Activated CD4-positive, alpha-beta T cell treated with anti-CD3 and anti-CD28 coated beads, Interleukin-2, amount 10 ng/mL, durations not matched to agents 7 days and 5 days (primary cell): ENCODE results near the gene TIMM13. TPM values are rescaled to one million over a fixed set of nuclear protein-coding genes. Genes with fewer than 3 reads are reported as not detected.

Experiments
- CTCF ChIA-PET: fragments of 350-600 bp; sonication (Branson Sonifier 250); formaldehyde crosslinking; loops from one replicate; lab custom pipeline; 2021; ENCODE audit warnings: antibody characterized with exemption; lab: Charles Lee
- POLR2A ChIA-PET: fragments of 350-600 bp; sonication (Branson Sonifier 250); formaldehyde crosslinking; loops from one replicate; lab custom pipeline; 2021; ENCODE audit warnings: antibody characterized with exemption; lab: Charles Lee
- DNase-seq: peaks from one replicate; pipeline ENCODE4 v3.0.0-alpha.2; 2020
- H3K27ac Mint-ChIP-seq: one replicate; pipeline ENCODE4 v1.8.0; 2021; ENCODE audit warnings: mild to moderate bottlenecking, moderate library complexity, mixed read lengths
- H3K27me3 Mint-ChIP-seq: one replicate; pipeline ENCODE4 v1.8.0; 2021; ENCODE audit warnings: mixed read lengths
- H3K36me3 Mint-ChIP-seq: one replicate; pipeline ENCODE4 v1.8.0; 2021; ENCODE audit warnings: low read depth, mixed read lengths
- H3K4me1 Mint-ChIP-seq: one replicate; pipeline ENCODE4 v1.8.0; 2021; ENCODE audit warnings: mixed read lengths
- H3K4me3 Mint-ChIP-seq: one replicate; pipeline ENCODE4 v1.8.0; 2021; ENCODE audit warnings: mild to moderate bottlenecking, moderate library complexity, mixed read lengths
- H3K9me3 Mint-ChIP-seq: one replicate; pipeline ENCODE4 v1.8.0; 2021; ENCODE audit warnings: mixed read lengths
- total RNA-seq, 2 experiments: library from RNA; stranded (reverse); gene quantifications; one replicate each; pipeline ENCODE4 v1.2.3, GENCODE V29; 2021

TIMM13 gene
- total RNA-seq, 2 experiments from 2014 or later, result 49.0 to 66.4 TPM

DNA sequence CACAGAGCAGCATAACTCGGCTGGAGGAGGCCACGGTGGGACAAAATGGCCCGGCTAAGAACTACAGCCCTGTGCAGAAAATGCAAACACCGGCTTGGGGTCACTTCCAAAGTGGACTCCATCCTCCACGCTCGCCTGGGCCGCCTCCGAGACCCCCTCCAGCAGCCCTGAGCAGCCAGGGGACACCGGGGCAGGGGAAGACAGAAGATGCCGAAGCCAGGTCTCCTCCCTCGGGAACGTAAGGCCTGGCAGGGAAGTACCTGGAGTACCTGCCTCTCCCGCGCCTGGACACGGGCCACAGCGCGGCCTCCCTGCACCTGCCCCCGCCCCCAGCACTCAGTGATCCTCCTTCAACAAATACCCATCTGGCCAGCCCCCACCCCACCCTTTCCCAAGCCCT, 24.4 kb upstream of the TIMM13 start:
- ChIA-PET CTCF (no interaction called here), POLR2A (no interaction called here)
- H3K27me3 Mint-ChIP-seq, result no peaks in the 10 kb centered on the region
- no peak for DNase-seq
- H3K9me3 Mint-ChIP-seq, result no peaks in the 10 kb centered on the region
- H3K4me1 Mint-ChIP-seq, result peaks cover 31% of the 10 kb centered on the region
- no peak overlapping the region for H3K4me3 Mint-ChIP-seq
- H3K27ac Mint-ChIP-seq, result no peak overlapping the region
- peaks cover 8% of the 10 kb centered on the region for H3K36me3 Mint-ChIP-seq

- Mint-ChIP-seq H3K4me3 (no peak overlapping the region), H3K9me3 (no peaks in the 10 kb centered on the region), H3K27me3 (no peaks in the 10 kb centered on the region), H3K36me3 (peaks cover 13% of the 10 kb centered on the region), H3K27ac (no peak overlapping the region), H3K4me1 (peaks cover 37% of the 10 kb centered on the region)
- CTCF ChIA-PET, result interaction anchor here (0.6 kb wide), 1 partner anchor 186 kb away, joined by 3 read pairs; no protein-coding TSS in a partner anchor
- POLR2A ChIA-PET, result no interaction called here
- DNase-seq, result no peak
Measured at GRCh38 chr19:2451138-2451537, 23.8 kb upstream of the TIMM13 start.

- no peaks in the 10 kb centered on the region for H3K27me3 Mint-ChIP-seq
- DNase-seq, result no peak
- no peaks in the 10 kb centered on the region for H3K9me3 Mint-ChIP-seq
- ChIA-PET POLR2A (no interaction called here), CTCF (interaction anchor here (1.6 kb wide), 1 partner anchor 13 kb away, joined by 3 read pairs; no protein-coding TSS in a partner anchor)
- H3K27ac Mint-ChIP-seq, result no peak overlapping the region
- H3K36me3 Mint-ChIP-seq, result peaks cover 13% of the 10 kb centered on the region
- H3K4me1 Mint-ChIP-seq, result peaks cover 24% of the 10 kb centered on the region
- no peak overlapping the region for H3K4me3 Mint-ChIP-seq
Measured at GRCh38 chr19:2449019-2449418, 21.6 kb upstream of the TIMM13 start.

GRCh38 chr19:2446381-2446780, 19.0 kb upstream of the TIMM13 start:
- peak; percentile 51 for DNase-seq
- Mint-ChIP-seq H3K27me3 (no peaks in the 10 kb centered on the region), H3K4me1 (peaks cover 22% of the 10 kb centered on the region), H3K27ac (peak overlapping the region; percentile 91), H3K4me3 (peak overlapping the region; percentile 64), H3K36me3 (peaks cover 18% of the 10 kb centered on the region), H3K9me3 (no peaks in the 10 kb centered on the region)
- ChIA-PET CTCF (interaction anchor here (0.5 to 1.0 kb wide), 2 partner anchors 19 to 293 kb away, joined by 3 read pairs; partner anchors contain the start of gene TIMM13), POLR2A (no interaction called here)

- no peaks in the 10 kb centered on the region for H3K27me3 Mint-ChIP-seq
- no peak overlapping the region for H3K4me3 Mint-ChIP-seq
- H3K4me1 Mint-ChIP-seq, result peaks cover 20% of the 10 kb centered on the region
- H3K9me3 Mint-ChIP-seq, result no peaks in the 10 kb centered on the region
- no peak for DNase-seq
- POLR2A ChIA-PET, result no interaction called here
- H3K36me3 Mint-ChIP-seq, result peaks cover 23% of the 10 kb centered on the region
- H3K27ac Mint-ChIP-seq, result no peak overlapping the region
- CTCF ChIA-PET, result interaction anchor here (1.3 to 1.8 kb wide), 2 partner anchors 9 to 12 kb away, joined by 3 to 7 read pairs; partner anchors contain the start of gene LMNB2
Measured at GRCh38 chr19:2444251-2445002, 17.0 kb upstream of the TIMM13 start.

- Mint-ChIP-seq H3K9me3 (no peaks in the 10 kb centered on the region), H3K27ac (no peak overlapping the region), H3K27me3 (no peaks in the 10 kb centered on the region), H3K4me1 (peaks cover 19% of the 10 kb centered on the region), H3K4me3 (no peak overlapping the region), H3K36me3 (peaks cover 23% of the 10 kb centered on the region)
- no peak for DNase-seq
- ChIA-PET CTCF (interaction anchor here (1.8 kb wide), 1 partner anchor 10 kb away, joined by 7 read pairs; no protein-coding TSS in a partner anchor), POLR2A (interaction anchor here (0.6 kb wide), 1 partner anchor 9 kb away, joined by 3 read pairs; no protein-coding TSS in a partner anchor)
Measured at GRCh38 chr19:2443785-2444182, 16.4 kb upstream of the TIMM13 start.

DNA sequence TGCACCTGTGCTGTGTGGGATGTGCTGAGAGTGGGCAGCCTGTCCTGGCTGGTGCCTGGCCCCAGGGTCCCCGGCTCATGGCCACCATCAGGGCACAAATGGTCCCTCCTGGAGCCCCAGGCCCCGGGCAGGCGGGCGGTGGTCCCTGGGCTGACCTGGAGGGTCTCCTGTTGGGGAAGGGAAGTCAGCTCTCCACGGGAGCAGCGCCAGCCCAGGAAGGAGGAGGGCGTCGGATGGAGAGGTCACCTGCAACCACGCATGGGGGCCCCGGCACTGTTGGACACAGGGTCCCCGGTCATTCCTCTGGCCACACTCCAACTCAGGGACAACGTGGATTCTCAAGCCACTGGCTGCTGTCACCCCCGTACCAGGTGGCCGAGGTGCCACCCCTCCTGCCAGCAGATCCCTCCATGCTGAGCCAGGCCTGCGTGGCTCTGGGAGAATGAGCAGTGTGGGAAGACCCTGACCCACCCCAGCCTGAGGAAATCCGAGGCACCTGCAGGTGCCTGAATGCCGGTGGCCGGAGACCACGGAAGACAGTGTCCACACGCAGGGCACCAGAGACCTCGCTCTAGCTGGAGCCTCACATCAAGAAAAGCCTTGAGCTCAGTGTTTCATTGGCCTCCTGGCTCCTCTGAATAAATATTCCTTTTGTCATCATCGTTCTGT, 15.9 kb upstream of the TIMM13 start:
- peaks cover 17% of the 10 kb centered on the region for H3K4me1 Mint-ChIP-seq
- peaks cover 23% of the 10 kb centered on the region for H3K36me3 Mint-ChIP-seq
- ChIA-PET POLR2A (interaction anchor here (0.6 kb wide), 2 partner anchors 9 to 33 kb away, joined by 3 to 5 read pairs; no protein-coding TSS in a partner anchor), CTCF (interaction anchor here (1.8 kb wide), 1 partner anchor 11 kb away, joined by 7 read pairs; no protein-coding TSS in a partner anchor)
- no peak overlapping the region for H3K27ac Mint-ChIP-seq
- no peak overlapping the region for H3K4me3 Mint-ChIP-seq
- no peaks in the 10 kb centered on the region for H3K27me3 Mint-ChIP-seq
- H3K9me3 Mint-ChIP-seq, result no peaks in the 10 kb centered on the region
- DNase-seq, result no peak

- Mint-ChIP-seq H3K4me3 (no peak overlapping the region), H3K27me3 (no peaks in the 10 kb centered on the region), H3K4me1 (peaks cover under 1% of the 10 kb centered on the region), H3K27ac (no peak overlapping the region), H3K36me3 (peaks cover 17% of the 10 kb centered on the region), H3K9me3 (no peaks in the 10 kb centered on the region)
- POLR2A ChIA-PET, result no interaction called here
- CTCF ChIA-PET, result interaction anchor here (0.5 to 1.4 kb wide), 2 partner anchors 11 to 779 kb away, joined by 3 to 4 read pairs; no protein-coding TSS in a partner anchor
- DNase-seq, result no peak
Measured at GRCh38 chr19:2441096-2441752, 13.8 kb upstream of the TIMM13 start.

GRCh38 chr19:2440515-2440914, 13.1 kb upstream of the TIMM13 start:
- no peak overlapping the region for H3K4me3 Mint-ChIP-seq
- no peaks in the 10 kb centered on the region for H3K27me3 Mint-ChIP-seq
- ChIA-PET POLR2A (no interaction called here), CTCF (interaction anchor here (0.5 to 1.4 kb wide), 2 partner anchors 11 to 779 kb away, joined by 3 to 4 read pairs; no protein-coding TSS in a partner anchor)
- no peak overlapping the region for H3K27ac Mint-ChIP-seq
- H3K36me3 Mint-ChIP-seq, result peaks cover 18% of the 10 kb centered on the region
- H3K9me3 Mint-ChIP-seq, result no peaks in the 10 kb centered on the region
- H3K4me1 Mint-ChIP-seq, result no peaks in the 10 kb centered on the region
- no peak for DNase-seq

DNA sequence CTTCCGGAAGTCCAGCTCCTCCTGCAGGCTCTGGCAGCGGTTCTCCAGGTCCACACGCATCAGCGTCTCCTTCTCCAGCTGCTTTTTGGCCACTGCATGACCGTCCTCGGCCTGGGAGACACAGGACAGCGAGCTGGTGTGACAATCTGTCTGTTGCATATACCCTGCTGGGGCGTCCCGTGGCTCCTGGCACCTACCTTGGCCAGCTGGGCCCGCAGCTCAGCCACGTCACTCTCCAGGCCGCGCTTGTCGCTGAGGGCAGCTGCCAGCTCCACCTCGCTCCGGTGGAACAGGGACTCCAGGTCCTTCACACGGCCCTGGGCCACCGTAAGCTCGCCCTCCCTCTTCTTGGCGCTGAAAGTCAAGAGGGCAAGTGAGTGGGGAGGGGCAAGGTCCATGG, 10.8 kb upstream of the TIMM13 start:
- H3K4me3 Mint-ChIP-seq, result no peak overlapping the region
- POLR2A ChIA-PET, result no interaction called here
- peaks cover 22% of the 10 kb centered on the region for H3K36me3 Mint-ChIP-seq
- no peaks in the 10 kb centered on the region for H3K27me3 Mint-ChIP-seq
- no peaks in the 10 kb centered on the region for H3K4me1 Mint-ChIP-seq
- CTCF ChIA-PET, result interaction anchor here (1.6 kb wide), 1 partner anchor 10 kb away, joined by 5 read pairs; the partner anchor contains the start of gene TIMM13
- no peaks in the 10 kb centered on the region for H3K9me3 Mint-ChIP-seq
- no peak for DNase-seq
- H3K27ac Mint-ChIP-seq, result peak overlapping the region; percentile 76

GRCh38 chr19:2436926-2437325, 9.5 kb upstream of the TIMM13 start:
- POLR2A ChIA-PET, result no interaction called here
- Mint-ChIP-seq H3K27ac (no peak overlapping the region), H3K4me3 (no peak overlapping the region), H3K9me3 (no peaks in the 10 kb centered on the region), H3K27me3 (no peaks in the 10 kb centered on the region), H3K4me1 (no peaks in the 10 kb centered on the region), H3K36me3 (peaks cover 27% of the 10 kb centered on the region)
- DNase-seq, result no peak
- CTCF ChIA-PET, result no interaction called here

GRCh38 chr19:2436384-2436783, 9.0 kb upstream of the TIMM13 start:
- Mint-ChIP-seq H3K4me1 (no peaks in the 10 kb centered on the region), H3K36me3 (peaks cover 24% of the 10 kb centered on the region), H3K27ac (no peak overlapping the region), H3K4me3 (no peak overlapping the region), H3K9me3 (no peaks in the 10 kb centered on the region), H3K27me3 (no peaks in the 10 kb centered on the region)
- DNase-seq, result no peak
- ChIA-PET CTCF (interaction anchor here (1.0 kb wide), 1 partner anchor 12 kb away, joined by 3 read pairs; no protein-coding TSS in a partner anchor), POLR2A (no interaction called here)
